ENCODE data around the gene CACNB4. TPM values are rescaled to one million over a fixed set of nuclear protein-coding genes. Genes with fewer than 3 reads are reported as not detected.

Gene CACNB4
- total and polyA plus RNA-seq, 10 of the 15 experiments (the other 5 are each of a cell fraction or from before 2014, with no cell fraction given) = 2.0 to 21.6 (median 9.3) TPM

GRCh38 chr2:151852260-151853069 lies 246.4 kb downstream of the CACNB4 start:
- CTCF ChIA-PET = interaction anchor here (1.7 kb wide), 1 partner anchor 10 kb away, joined by 5 read pairs; no protein-coding TSS in a partner anchor
- RAD21 ChIA-PET (ENCODE audit: unreplicated experiment) = no interaction called here
- SMC1A ChIA-PET (ENCODE audit: uncharacterized antibody, unreplicated experiment) = no interaction called here

GRCh38 chr2:151851761-151852160 lies 247.1 kb downstream of the CACNB4 start:
- FAIRE-seq (peak; percentile 18), DNase-seq (ENCODE audit: low read depth, low spot score) (no peak), ATAC-seq (no peak)
- Histone ChIP-seq H3K79me2 (ENCODE audit: control insufficient read depth, insufficient read depth, low read length) (no peaks in the 10 kb centered on the region), H4K20me1 (ENCODE audit: control insufficient read depth, insufficient read depth) (no peaks in the 10 kb centered on the region), H3K27ac (ENCODE audit: control insufficient read depth, insufficient read depth) (no peak overlapping the region), H3K4me1 (ENCODE audit: control insufficient read depth, insufficient read depth, low read length) (peaks cover 7% of the 10 kb centered on the region; the same call in 1 of the 2 replicates), H3K36me3 (ENCODE audit: control insufficient read depth in 2 of 2, insufficient read depth in 2 of 2, low read length in 1 of 2) (no peaks in the 10 kb centered on the region), H3K9me3 (replicated peaks; ENCODE audit: control insufficient read depth, insufficient read depth, low read length) (no peaks in the 10 kb centered on the region), H3K9ac (ENCODE audit: control insufficient read depth, insufficient read depth, low read length) (no peak overlapping the region), H3K27me3 (replicated peaks in 1 of 2; ENCODE audit: control insufficient read depth in 2 of 2, insufficient read depth in 2 of 2, low read length in 1 of 2) (peaks cover 0 to 2% of the 10 kb centered on the region in 2 experiments; a peak in 1 of 4 replicates), H3K4me2 (ENCODE audit: control insufficient read depth, insufficient read depth) (no peak overlapping the region), H2AFZ (ENCODE audit: control insufficient read depth, low read depth, low read length) (no peak overlapping the region), H3K4me3 (no peak overlapping the region)
- in situ Hi-C loops (cut with MboI) (no loop called here), intact Hi-C loops (cut with micrococcal nuclease; ENCODE audit: unreplicated experiment) (no loop called here)
- ChIA-PET RAD21 (ENCODE audit: unreplicated experiment) (no interaction called here), SMC1A (ENCODE audit: uncharacterized antibody, unreplicated experiment) (no interaction called here), CTCF (interaction anchor here (1.7 kb wide), 1 partner anchor 11 kb away, joined by 5 read pairs; no protein-coding TSS in a partner anchor), POLR2A (interaction anchor here (0.8 kb wide), 1 partner anchor 25 kb away, joined by 3 read pairs; no protein-coding TSS in a partner anchor)
- BruUV-seq (replicated peaks) = no TSS peak
- 83% methylated on average over 3 of the region's 3 CpGs for WGBS (ENCODE audit: insufficient coverage, insufficient replicate concordance, low lambda C conversion rate, missing lambda C conversion rate)
- TF ChIP-seq BRCA1 (IDR thresholded peaks at IDR 0.05; ENCODE audit: low read depth, low read length) = no peak

More at GRCh38 chr2:151852260-151853069, 246.4 kb downstream of the CACNB4 start:
- H3K27ac ChIP-seq (ENCODE audit: control insufficient read depth, insufficient read depth) = no peak overlapping the region
- TF ChIP-seq NFYB (IDR thresholded peaks at IDR 0.05; ENCODE audit: insufficient read depth, low read depth, low read length) = no peak
- 0 out of 2 replicates have a peak, but pooled peaks have one; percentile 13 for TF ChIP-seq RUNX3 (IDR thresholded peaks at IDR 0.05; ENCODE audit: low read length)
- peaks cover 7% of the 10 kb centered on the region; the same call in 1 of the 2 replicates for H3K4me1 ChIP-seq (ENCODE audit: control insufficient read depth, insufficient read depth, low read length)
- H3K9me3 ChIP-seq (replicated peaks; ENCODE audit: control insufficient read depth, insufficient read depth, low read length) = no peaks in the 10 kb centered on the region
- H4K20me1 ChIP-seq (ENCODE audit: control insufficient read depth, insufficient read depth) = no peaks in the 10 kb centered on the region
- no peak overlapping the region for H3K4me3 ChIP-seq
- H3K4me2 ChIP-seq (ENCODE audit: control insufficient read depth, insufficient read depth) = no peak overlapping the region
- H2AFZ ChIP-seq (ENCODE audit: control insufficient read depth, low read depth, low read length) = no peak overlapping the region
- peaks cover 0 to 2% of the 10 kb centered on the region in 2 experiments; a peak in 1 of 4 replicates for H3K27me3 ChIP-seq (replicated peaks in 1 of 2; ENCODE audit: control insufficient read depth in 2 of 2, insufficient read depth in 2 of 2, low read length in 1 of 2)
- no peak overlapping the region for H3K9ac ChIP-seq (ENCODE audit: control insufficient read depth, insufficient read depth, low read length)
- POLR2A ChIA-PET = interaction anchor here (0.8 kb wide), 1 partner anchor 26 kb away, joined by 3 read pairs; no protein-coding TSS in a partner anchor
- H3K36me3 ChIP-seq (ENCODE audit: control insufficient read depth in 2 of 2, insufficient read depth in 2 of 2, low read length in 1 of 2) = no peaks in the 10 kb centered on the region
- in situ Hi-C loops (cut with MboI) = no loop called here
- no TSS peak for BruUV-seq (replicated peaks)
- ATAC-seq (peak; percentile 34; the same call in 1 of the 3 replicates), FAIRE-seq (no peak), DNase-seq (ENCODE audit: low read depth, low spot score) (no peak)
- WGBS (ENCODE audit: insufficient coverage, insufficient replicate concordance, low lambda C conversion rate, missing lambda C conversion rate) = 74% methylated on average over 6 of the region's 6 CpGs
- intact Hi-C loops (cut with micrococcal nuclease; ENCODE audit: unreplicated experiment) = no loop called here
- no peaks in the 10 kb centered on the region for H3K79me2 ChIP-seq (ENCODE audit: control insufficient read depth, insufficient read depth, low read length)
